Measurements from ENCODE around the gene TRAPPC14. TPM values are rescaled to one million over a fixed set of nuclear protein-coding genes. Genes with fewer than 3 reads are reported as not detected.
A peak's percentile ranks its signal among the peaks of the same experiment; 100 is the strongest.

TRAPPC14 gene
- total and polyA plus RNA-seq, 9 of the 15 experiments (the other 6 are each of a cell fraction or from before 2014, with no cell fraction given) = 0.42 to 45.9 (median 18.2) TPM

DNA sequence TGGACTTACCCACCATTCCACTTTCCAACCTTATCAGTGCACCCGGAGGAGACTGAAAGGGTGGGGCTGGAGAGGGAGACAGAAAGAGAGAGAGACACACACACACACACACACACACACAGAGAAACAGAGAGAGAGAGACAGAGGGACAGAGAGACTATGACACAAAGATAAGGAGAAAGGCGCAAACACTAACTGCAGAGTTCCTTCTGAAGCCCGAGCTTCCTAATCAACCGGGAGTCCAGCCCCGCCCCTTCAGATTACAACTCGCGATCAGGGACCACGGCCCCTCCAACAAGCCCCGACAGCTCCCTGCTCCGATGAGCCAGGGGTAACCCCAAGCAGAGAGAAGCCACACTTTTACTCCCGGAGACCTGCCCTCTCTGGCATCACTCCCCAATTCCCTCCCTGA, 9.4 kb upstream of the TRAPPC14 start (continued):
- TF ChIP-seq, protein P1, sequence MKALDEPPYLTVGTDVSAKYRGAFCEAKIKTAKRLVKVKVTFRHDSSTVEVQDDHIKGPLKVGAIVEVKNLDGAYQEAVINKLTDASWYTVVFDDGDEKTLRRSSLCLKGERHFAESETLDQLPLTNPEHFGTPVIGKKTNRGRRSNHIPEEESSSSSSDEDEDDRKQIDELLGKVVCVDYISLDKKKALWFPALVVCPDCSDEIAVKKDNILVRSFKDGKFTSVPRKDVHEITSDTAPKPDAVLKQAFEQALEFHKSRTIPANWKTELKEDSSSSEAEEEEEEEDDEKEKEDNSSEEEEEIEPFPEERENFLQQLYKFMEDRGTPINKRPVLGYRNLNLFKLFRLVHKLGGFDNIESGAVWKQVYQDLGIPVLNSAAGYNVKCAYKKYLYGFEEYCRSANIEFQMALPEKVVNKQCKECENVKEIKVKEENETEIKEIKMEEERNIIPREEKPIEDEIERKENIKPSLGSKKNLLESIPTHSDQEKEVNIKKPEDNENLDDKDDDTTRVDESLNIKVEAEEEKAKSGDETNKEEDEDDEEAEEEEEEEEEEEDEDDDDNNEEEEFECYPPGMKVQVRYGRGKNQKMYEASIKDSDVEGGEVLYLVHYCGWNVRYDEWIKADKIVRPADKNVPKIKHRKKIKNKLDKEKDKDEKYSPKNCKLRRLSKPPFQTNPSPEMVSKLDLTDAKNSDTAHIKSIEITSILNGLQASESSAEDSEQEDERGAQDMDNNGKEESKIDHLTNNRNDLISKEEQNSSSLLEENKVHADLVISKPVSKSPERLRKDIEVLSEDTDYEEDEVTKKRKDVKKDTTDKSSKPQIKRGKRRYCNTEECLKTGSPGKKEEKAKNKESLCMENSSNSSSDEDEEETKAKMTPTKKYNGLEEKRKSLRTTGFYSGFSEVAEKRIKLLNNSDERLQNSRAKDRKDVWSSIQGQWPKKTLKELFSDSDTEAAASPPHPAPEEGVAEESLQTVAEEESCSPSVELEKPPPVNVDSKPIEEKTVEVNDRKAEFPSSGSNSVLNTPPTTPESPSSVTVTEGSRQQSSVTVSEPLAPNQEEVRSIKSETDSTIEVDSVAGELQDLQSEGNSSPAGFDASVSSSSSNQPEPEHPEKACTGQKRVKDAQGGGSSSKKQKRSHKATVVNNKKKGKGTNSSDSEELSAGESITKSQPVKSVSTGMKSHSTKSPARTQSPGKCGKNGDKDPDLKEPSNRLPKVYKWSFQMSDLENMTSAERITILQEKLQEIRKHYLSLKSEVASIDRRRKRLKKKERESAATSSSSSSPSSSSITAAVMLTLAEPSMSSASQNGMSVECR (CRISPR knock-in tag; IDR thresholded peaks at IDR 0.05) = 0 out of 2 replicates have a peak, but pooled peaks have one; percentile 55
- TF ChIP-seq, protein P2, sequence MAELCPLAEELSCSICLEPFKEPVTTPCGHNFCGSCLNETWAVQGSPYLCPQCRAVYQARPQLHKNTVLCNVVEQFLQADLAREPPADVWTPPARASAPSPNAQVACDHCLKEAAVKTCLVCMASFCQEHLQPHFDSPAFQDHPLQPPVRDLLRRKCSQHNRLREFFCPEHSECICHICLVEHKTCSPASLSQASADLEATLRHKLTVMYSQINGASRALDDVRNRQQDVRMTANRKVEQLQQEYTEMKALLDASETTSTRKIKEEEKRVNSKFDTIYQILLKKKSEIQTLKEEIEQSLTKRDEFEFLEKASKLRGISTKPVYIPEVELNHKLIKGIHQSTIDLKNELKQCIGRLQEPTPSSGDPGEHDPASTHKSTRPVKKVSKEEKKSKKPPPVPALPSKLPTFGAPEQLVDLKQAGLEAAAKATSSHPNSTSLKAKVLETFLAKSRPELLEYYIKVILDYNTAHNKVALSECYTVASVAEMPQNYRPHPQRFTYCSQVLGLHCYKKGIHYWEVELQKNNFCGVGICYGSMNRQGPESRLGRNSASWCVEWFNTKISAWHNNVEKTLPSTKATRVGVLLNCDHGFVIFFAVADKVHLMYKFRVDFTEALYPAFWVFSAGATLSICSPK (IDR thresholded peaks at IDR 0.05; ENCODE audit: borderline replicate concordance) = no peak
- TF ChIP-seq FOXP1 (CRISPR knock-in tag; IDR thresholded peaks at IDR 0.05) (peak; percentile 83), EWSR1 (IDR thresholded peaks at IDR 0.05; ENCODE audit: borderline replicate concordance, low read depth, partially characterized antibody) (no peak), ARNT (IDR thresholded peaks at IDR 0.05) (peak; percentile 88 to 96), RBM25 (IDR thresholded peaks at IDR 0.05; ENCODE audit: low read depth, low read length, severe bottlenecking) (no peak), HDAC3 (IDR thresholded peaks at IDR 0.05; ENCODE audit: borderline replicate concordance, partially characterized antibody) (no peak), BMI1 (IDR thresholded peaks at IDR 0.05; ENCODE audit: low read length) (no peak), SRSF7 (optimal IDR thresholded peaks at IDR 0.05; ENCODE audit: low read depth, low read length) (no peak), EGR1 (conservative IDR thresholded peaks at IDR 0.05) (no peak), SMC3 (conservative IDR thresholded peaks at IDR 0.05; ENCODE audit: insufficient read depth, low read depth, low read length) (no peak), ZNF224 (CRISPR knock-in tag; IDR thresholded peaks at IDR 0.05) (0 out of 2 replicates have a peak, but pooled peaks have one; percentile 57), NCOR1 (IDR thresholded peaks at IDR 0.05) (peak; percentile 88), ZNF436 (CRISPR knock-in tag; IDR thresholded peaks at IDR 0.05) (no peak), PYGO2 (tag; IDR thresholded peaks at IDR 0.05) (peak; percentile 77), GABPB2 (CRISPR knock-in tag; conservative IDR thresholded peaks at IDR 0.05) (no peak), ZNF75A (CRISPR knock-in tag; IDR thresholded peaks at IDR 0.05) (no peak)
- TF ChIP-seq, protein P3, sequence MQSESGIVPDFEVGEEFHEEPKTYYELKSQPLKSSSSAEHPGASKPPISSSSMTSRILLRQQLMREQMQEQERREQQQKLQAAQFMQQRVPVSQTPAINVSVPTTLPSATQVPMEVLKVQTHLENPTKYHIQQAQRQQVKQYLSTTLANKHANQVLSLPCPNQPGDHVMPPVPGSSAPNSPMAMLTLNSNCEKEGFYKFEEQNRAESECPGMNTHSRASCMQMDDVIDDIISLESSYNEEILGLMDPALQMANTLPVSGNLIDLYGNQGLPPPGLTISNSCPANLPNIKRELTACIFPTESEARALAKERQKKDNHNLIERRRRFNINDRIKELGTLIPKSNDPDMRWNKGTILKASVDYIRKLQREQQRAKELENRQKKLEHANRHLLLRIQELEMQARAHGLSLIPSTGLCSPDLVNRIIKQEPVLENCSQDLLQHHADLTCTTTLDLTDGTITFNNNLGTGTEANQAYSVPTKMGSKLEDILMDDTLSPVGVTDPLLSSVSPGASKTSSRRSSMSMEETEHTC (IDR thresholded peaks at IDR 0.05) = no peak
